ENCODE measurements around the gene PCDHGB2.
A peak's percentile ranks its signal among the peaks of the same experiment; 100 is the strongest.

Gene PCDHGB2

DNA sequence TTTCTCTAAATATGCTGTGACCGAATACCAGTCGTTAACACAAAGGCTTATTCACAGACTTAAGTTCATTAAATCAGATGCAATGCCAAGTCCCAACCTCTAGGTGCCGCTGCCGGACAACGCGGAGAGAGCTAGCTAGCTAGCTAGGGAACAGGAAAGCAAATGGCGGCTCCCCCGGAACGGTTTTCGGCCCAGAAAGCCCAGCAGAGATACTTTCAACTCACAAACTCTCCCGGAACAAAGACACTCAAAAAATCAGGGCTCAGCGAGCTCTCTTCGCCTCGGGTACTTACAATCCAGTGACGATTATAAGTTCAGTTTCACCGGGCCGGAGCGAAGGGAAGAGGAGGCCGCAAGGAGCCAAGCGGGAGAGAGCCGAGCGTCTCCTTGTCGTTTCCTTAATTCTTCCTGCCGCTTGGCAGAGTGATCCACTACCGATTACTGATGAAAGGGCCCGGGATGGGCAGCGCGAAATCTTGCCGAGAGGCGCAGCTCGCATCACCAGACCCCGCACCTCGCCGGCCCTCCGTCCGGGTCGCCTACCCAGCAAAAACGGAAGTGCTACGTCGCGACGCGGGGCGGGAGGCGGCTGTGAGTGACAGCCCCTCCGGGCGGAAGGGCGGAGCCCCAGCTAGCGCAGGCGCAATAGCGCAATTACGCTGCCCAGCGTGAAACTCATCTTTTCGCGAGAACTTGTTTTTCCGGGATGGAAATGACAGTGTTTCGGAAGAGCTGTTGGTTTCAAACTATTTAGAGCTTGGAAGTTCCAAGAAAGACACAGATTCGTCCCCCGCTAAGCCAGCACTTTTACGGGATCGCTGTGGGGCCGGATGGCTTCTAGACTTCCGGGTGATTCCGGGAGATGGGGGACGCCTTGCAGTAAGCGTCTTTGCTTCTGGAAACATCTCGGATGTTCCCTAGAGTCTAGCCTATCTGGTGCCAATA lies 39.3 kb upstream of the PCDHGB2 start, which contains the start of gene TAF7:
Gene TAF7 (minus strand): TSS at position 560 of the 945 bp plus-strand sequence. CDS start 740 bp downstream, outside the sequence.
- TF ChIP-seq POLR2AphosphoS5 (IDR thresholded peaks at IDR 0.05; ENCODE audit: low read depth, low read length) (peak; percentile 97), SIN3A (IDR thresholded peaks at IDR 0.05; ENCODE audit: borderline replicate concordance, insufficient read depth, low read length) (0 out of 2 replicates have a peak, but pooled peaks have one; percentile 19), FOXP2 (optimal IDR thresholded peaks at IDR 0.05; ENCODE audit: borderline replicate concordance, extremely low read depth, extremely low read length, insufficient read depth) (peak; percentile 90), TAF1 (IDR thresholded peaks at IDR 0.05; ENCODE audit: borderline replicate concordance, insufficient read depth, low read length) (no peak)
- TF ChIP-seq, protein P1, sequence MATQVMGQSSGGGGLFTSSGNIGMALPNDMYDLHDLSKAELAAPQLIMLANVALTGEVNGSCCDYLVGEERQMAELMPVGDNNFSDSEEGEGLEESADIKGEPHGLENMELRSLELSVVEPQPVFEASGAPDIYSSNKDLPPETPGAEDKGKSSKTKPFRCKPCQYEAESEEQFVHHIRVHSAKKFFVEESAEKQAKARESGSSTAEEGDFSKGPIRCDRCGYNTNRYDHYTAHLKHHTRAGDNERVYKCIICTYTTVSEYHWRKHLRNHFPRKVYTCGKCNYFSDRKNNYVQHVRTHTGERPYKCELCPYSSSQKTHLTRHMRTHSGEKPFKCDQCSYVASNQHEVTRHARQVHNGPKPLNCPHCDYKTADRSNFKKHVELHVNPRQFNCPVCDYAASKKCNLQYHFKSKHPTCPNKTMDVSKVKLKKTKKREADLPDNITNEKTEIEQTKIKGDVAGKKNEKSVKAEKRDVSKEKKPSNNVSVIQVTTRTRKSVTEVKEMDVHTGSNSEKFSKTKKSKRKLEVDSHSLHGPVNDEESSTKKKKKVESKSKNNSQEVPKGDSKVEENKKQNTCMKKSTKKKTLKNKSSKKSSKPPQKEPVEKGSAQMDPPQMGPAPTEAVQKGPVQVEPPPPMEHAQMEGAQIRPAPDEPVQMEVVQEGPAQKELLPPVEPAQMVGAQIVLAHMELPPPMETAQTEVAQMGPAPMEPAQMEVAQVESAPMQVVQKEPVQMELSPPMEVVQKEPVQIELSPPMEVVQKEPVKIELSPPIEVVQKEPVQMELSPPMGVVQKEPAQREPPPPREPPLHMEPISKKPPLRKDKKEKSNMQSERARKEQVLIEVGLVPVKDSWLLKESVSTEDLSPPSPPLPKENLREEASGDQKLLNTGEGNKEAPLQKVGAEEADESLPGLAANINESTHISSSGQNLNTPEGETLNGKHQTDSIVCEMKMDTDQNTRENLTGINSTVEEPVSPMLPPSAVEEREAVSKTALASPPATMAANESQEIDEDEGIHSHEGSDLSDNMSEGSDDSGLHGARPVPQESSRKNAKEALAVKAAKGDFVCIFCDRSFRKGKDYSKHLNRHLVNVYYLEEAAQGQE (IDR thresholded peaks at IDR 0.05; ENCODE audit: insufficient read depth in 1 of 2, low read depth in 2 of 2, low read length in 2 of 2), result 0 out of 4 replicates have a peak, but pooled peaks of 1 of the 2 experiments have one; percentile 13

DNA sequence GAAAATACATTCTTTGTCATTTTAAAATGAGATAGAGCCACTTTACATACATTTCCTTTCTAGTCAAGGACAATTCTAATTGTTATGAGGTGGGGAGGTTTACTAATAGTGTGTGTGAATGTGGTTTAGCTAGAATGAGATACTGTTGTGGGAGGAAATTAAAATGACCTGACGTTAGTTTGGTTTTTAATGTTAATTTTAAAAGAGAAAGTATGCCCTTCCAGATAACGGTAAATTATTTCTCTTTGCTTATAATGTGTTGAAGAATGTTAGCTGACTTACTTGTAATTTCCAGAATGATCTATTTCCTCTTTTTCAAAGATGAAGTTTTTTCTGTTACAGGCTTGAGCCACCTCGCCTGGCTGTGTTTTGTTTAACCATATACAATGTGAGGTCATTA lies 37.5 kb upstream of the PCDHGB2 start:
- TF ChIP-seq, protein P1 (IDR thresholded peaks at IDR 0.05; ENCODE audit: insufficient read depth in 1 of 2, low read depth in 2 of 2, low read length in 2 of 2), result no peak
- TF ChIP-seq SIN3A (IDR thresholded peaks at IDR 0.05; ENCODE audit: borderline replicate concordance, insufficient read depth, low read length) (no peak), TAF1 (IDR thresholded peaks at IDR 0.05; ENCODE audit: borderline replicate concordance, insufficient read depth, low read length) (no peak), POLR2AphosphoS5 (IDR thresholded peaks at IDR 0.05; ENCODE audit: low read depth, low read length) (no peak), FOXP2 (optimal IDR thresholded peaks at IDR 0.05; ENCODE audit: borderline replicate concordance, extremely low read depth, extremely low read length, insufficient read depth) (no peak)

DNA sequence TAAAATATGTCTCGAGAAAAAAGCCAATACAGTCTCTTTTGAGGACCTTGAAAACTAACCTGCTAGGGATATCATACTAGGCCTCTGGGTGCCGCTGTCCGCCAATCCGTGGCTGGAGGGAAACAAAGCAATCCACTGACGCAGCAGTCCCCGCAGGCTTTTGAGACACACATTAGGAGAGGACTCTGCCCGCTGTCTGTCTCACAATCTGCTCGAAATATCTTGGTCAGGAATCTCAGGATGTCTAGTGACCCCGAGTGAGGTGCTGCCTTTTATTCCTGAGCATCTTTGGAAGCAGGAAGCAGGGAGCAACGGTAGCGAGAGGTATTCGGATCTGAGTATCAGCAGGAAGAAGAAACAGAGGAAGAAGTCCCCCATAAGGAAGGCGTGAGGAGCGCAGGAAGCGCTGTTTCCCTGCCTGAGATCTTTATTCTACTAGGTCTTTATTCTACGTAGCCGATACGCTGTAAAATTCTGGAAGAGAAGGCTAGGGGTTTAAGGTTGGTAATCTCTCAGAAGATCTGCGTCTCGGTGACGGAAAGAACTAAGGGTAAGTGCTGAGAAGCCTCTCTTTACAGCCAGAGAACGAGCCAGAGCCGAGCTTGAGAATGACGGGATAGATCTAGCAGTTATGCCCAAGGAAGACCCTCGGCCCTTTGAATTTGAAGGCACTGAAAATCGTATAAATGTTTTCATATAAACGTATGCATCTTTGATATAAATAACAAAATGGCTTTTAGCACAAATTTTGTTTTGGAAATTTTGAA lies 33.5 kb upstream of the PCDHGB2 start:
- TF ChIP-seq, protein P1 (IDR thresholded peaks at IDR 0.05; ENCODE audit: insufficient read depth in 1 of 2, low read depth in 2 of 2, low read length in 2 of 2), result no peak
- no peak for TF ChIP-seq SIN3A (IDR thresholded peaks at IDR 0.05; ENCODE audit: borderline replicate concordance, insufficient read depth, low read length)
- no peak for TF ChIP-seq FOXP2 (optimal IDR thresholded peaks at IDR 0.05; ENCODE audit: borderline replicate concordance, extremely low read depth, extremely low read length, insufficient read depth)
- TF ChIP-seq TAF1 (IDR thresholded peaks at IDR 0.05; ENCODE audit: borderline replicate concordance, insufficient read depth, low read length), result peak; percentile 26; the same call in 1 of the 2 replicates
- TF ChIP-seq POLR2AphosphoS5 (IDR thresholded peaks at IDR 0.05; ENCODE audit: low read depth, low read length), result peak; percentile 84

DNA sequence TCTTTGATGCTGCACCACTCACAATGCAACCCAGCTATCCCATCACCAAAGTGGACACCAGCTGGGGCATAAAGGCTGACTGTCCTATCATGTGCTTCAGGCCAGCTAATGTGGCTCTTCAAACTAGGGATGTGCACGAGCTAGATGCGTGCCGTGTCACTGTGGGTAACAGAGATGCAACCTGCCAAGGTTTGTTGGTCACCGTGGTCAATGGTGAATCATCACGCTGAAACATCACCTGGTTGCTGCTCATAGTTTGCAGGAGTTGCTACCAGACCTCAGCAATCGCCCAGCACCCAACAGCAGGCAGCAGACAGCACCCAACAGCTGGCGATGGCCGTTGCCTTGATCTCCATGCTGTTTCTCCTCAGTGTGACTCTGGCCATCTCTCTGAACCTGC lies 31.6 kb upstream of the PCDHGB2 start:
- no peak for TF ChIP-seq POLR2AphosphoS5 (IDR thresholded peaks at IDR 0.05; ENCODE audit: low read depth, low read length)
- no peak for TF ChIP-seq TAF1 (IDR thresholded peaks at IDR 0.05; ENCODE audit: borderline replicate concordance, insufficient read depth, low read length)
